Liver (tissue), 9 donors: ENCODE results near the gene DAAM1. TPM values are rescaled to one million over a fixed set of nuclear protein-coding genes. Genes with fewer than 3 reads are reported as not detected.

Source experiments
- DNase-seq: peaks from one replicate; pipeline ENCODE4 v3.0.0-alpha.2; 2017; ENCODE audit warnings: low spot score
- H3K27ac ChIP-seq, 2 donors: one replicate each; pipeline ENCODE4 v1.7.0; 2013; ENCODE audit warnings: inconsistent platforms in 2 of 2, low read length in 2 of 2, control low read depth in 1 of 2, low read depth in 1 of 2, mild to moderate bottlenecking in 1 of 2
- H3K27me3 ChIP-seq, 4 donors: one replicate each; pipeline versions ENCODE4 v1.6.1 to v1.7.0; 2013; ENCODE audit warnings: low read length in 3 of 4, inconsistent platforms in 1 of 4, mild to moderate bottlenecking in 1 of 4, moderate library complexity in 1 of 4; ENCODE audit not compliant: control insufficient read depth in 4 of 4, insufficient read depth in 4 of 4
- H3K36me3 ChIP-seq, 4 donors: one replicate each; pipeline versions ENCODE4 v1.6.1 to v1.7.0; 2013; ENCODE audit warnings: low read length in 3 of 4, mild to moderate bottlenecking in 3 of 4, low read depth in 1 of 4, moderate library complexity in 1 of 4; ENCODE audit not compliant: control insufficient read depth in 4 of 4, insufficient read depth in 3 of 4
- H3K4me1 ChIP-seq, 4 donors: one replicate each; pipeline versions ENCODE4 v1.6.1 to v1.7.0; 2013; ENCODE audit warnings: low read length in 3 of 4, mild to moderate bottlenecking in 3 of 4, moderate library complexity in 1 of 4; ENCODE audit not compliant: control insufficient read depth in 4 of 4, insufficient read depth in 4 of 4
- H3K4me3 ChIP-seq, 3 donors: one replicate each; pipeline versions ENCODE4 v1.6.1 to v1.7.0; 2013; ENCODE audit warnings: low read length in 3 of 3, control low read depth in 1 of 3, low read depth in 1 of 3, mild to moderate bottlenecking in 1 of 3
- H3K9ac ChIP-seq, 2 donors: one replicate each; pipeline ENCODE4 v1.7.0; 2013; ENCODE audit warnings: low read length in 2 of 2, mild to moderate bottlenecking in 2 of 2, moderate library complexity in 2 of 2, control low read depth in 1 of 2, low read depth in 1 of 2
- H3K9me3 ChIP-seq, 4 donors: one replicate each; pipeline versions ENCODE4 v1.6.1 to v1.7.0; 2013; ENCODE audit warnings: low read length in 3 of 4; ENCODE audit not compliant: control insufficient read depth in 4 of 4
- ATF3 ChIP-seq: IDR thresholded peaks from 2 replicates; pipeline ENCODE4 v1.6.1; 2016; ENCODE audit warnings: antibody characterized with exemption
- CTCF ChIP-seq: fragments of 150-350 bp; IDR thresholded peaks from 2 replicates; pipeline ENCODE4 v1.5.1; 2017; ENCODE audit warnings: improper control_type of control experiment, low read depth, low read length; ENCODE audit not compliant: missing input control
- EGR1 ChIP-seq, 2 donors: IDR thresholded peaks; 2 replicates each; pipeline ENCODE4 v1.6.1; 2016 to 2018; ENCODE audit warnings: antibody characterized with exemption in 2 of 2, low read depth in 2 of 2
- FOXA1 ChIP-seq: IDR thresholded peaks from 2 replicates; pipeline ENCODE4 v1.6.1; 2016; ENCODE audit warnings: antibody characterized with exemption
- FOXA2 ChIP-seq: IDR thresholded peaks from 2 replicates; pipeline ENCODE4 v1.6.1; 2016; ENCODE audit warnings: antibody characterized with exemption
- GABPA ChIP-seq, 2 donors: IDR thresholded peaks in 1 of 2; conservative IDR thresholded peaks in 1 of 2; 2 replicates each; pipeline ENCODE4 v1.6.1; 2016; ENCODE audit warnings: antibody characterized with exemption in 2 of 2, mild to moderate bottlenecking in 1 of 2, moderate library complexity in 1 of 2
- HNF4A ChIP-seq, 2 donors: conservative IDR thresholded peaks; 2 replicates each; pipeline ENCODE4 v1.6.1; 2016; ENCODE audit warnings: antibody characterized with exemption in 2 of 2, mild to moderate bottlenecking in 2 of 2
- JUND ChIP-seq, 2 donors: IDR thresholded peaks; 2 replicates each; pipeline ENCODE4 v1.6.1; 2016; ENCODE audit warnings: antibody characterized with exemption in 2 of 2
- NR2F2 ChIP-seq: IDR thresholded peaks from 2 replicates; pipeline ENCODE4 v1.6.1; 2016; ENCODE audit warnings: antibody characterized with exemption
- REST ChIP-seq: IDR thresholded peaks from 2 replicates; pipeline ENCODE4 v1.6.1; 2016; ENCODE audit warnings: antibody characterized with exemption, mild to moderate bottlenecking
- RXRA ChIP-seq, 2 donors: IDR thresholded peaks; 2 replicates each; pipeline ENCODE4 v1.6.1; 2017 to 2018; ENCODE audit warnings: antibody characterized with exemption in 2 of 2, mild to moderate bottlenecking in 1 of 2
- SP1 ChIP-seq: IDR thresholded peaks from 2 replicates; pipeline ENCODE4 v1.6.1; 2018; ENCODE audit warnings: antibody characterized with exemption, mild to moderate bottlenecking
- TAF1 ChIP-seq: conservative IDR thresholded peaks from 2 replicates; pipeline ENCODE4 v1.6.1; 2016; ENCODE audit warnings: antibody characterized with exemption, mild to moderate bottlenecking
- YY1 ChIP-seq: IDR thresholded peaks from 2 replicates; pipeline ENCODE4 v1.6.1; 2016; ENCODE audit warnings: antibody characterized with exemption, mild to moderate bottlenecking
- ZBTB33 ChIP-seq: IDR thresholded peaks from 2 replicates; pipeline ENCODE4 v1.6.1; 2016; ENCODE audit warnings: antibody characterized with exemption
- WGBS: extraction: QIAGEN DNeasy Blood & Tissue Kit; methylation state at CpG from one replicate; pipeline ENCODE4 v1.1.7; 2013; 5-methylcytosine and 5-hydroxymethylcytosine counted together
- polyA plus RNA-seq, 2 donors: library from polyadenylated mRNA; stranded (reverse) in 1 of 2; unstranded in 1 of 2; fragments of 200-250 nt in 1 of 2; fragments of >200 nt in 1 of 2; fragmentation: Nextera tagmentation in 1 of 2; extraction: Ambion mirVana in 1 of 2; gene quantifications; one replicate each; pipeline versions ENCODE4 v1.2.1 to v1.2.3, GENCODE V29; 2013 to 2015
- total RNA-seq, 2 donors: library from RNA; depleted of rRNA; stranded (reverse); fragments of >200 nt; gene quantifications; one replicate each; pipeline ENCODE4 v1.2.3, GENCODE V29; 2014
- donor health status: healthy.
- donor health status: healthy.
- donor health status: healthy.
- donor health status: healthy.
- donor health status: healthy.

The DAAM1 gene
- total and polyA plus RNA-seq, 4 donors, result 9.5 to 28.4 (median 18.5) TPM

- DNase-seq, result no peak
- no peak overlapping the region for H3K27ac ChIP-seq
- peaks cover 0 to 8% (median 1%) of the 10 kb centered on the region in 4 donors for H3K4me1 ChIP-seq
- TF ChIP-seq YY1 (no peak), FOXA1 (no peak), RXRA (IDR thresholded peaks at IDR 0.05) (no peak), SP1 (no peak), REST (no peak), FOXA2 (no peak), TAF1 (no peak), ATF3 (no peak)
- H3K9ac ChIP-seq, result no peak overlapping the region
- WGBS, result 93% methylated on average over 6 of the region's 6 CpGs
- no peaks in the 10 kb centered on the region for H3K27me3 ChIP-seq
- no peaks in the 10 kb centered on the region for H3K9me3 ChIP-seq
- H3K36me3 ChIP-seq, result no peaks in the 10 kb centered on the region
- H3K4me3 ChIP-seq, result no peak overlapping the region
Observed at GRCh38 chr14:59208224-59208814, 19.9 kb downstream of the DAAM1 start.

- DNase-seq, result no peak
- Histone ChIP-seq H3K27ac (no peak overlapping the region), H3K4me3 (no peak overlapping the region), H3K27me3 (no peaks in the 10 kb centered on the region), H3K4me1 (peaks cover 2 to 14% (median 5%) of the 10 kb centered on the region in 4 donors), H3K9me3 (no peaks in the 10 kb centered on the region), H3K36me3 (no peaks in the 10 kb centered on the region), H3K9ac (no peak overlapping the region)
- 100% methylated on average over 1 of the region's 1 CpG for WGBS
- no peak for TF ChIP-seq JUND (IDR thresholded peaks at IDR 0.05)
- no peak for TF ChIP-seq NR2F2
- no peak for TF ChIP-seq CTCF
- TF ChIP-seq GABPA (IDR thresholded peaks at IDR 0.05 in 1 of 2, conservative IDR thresholded peaks at IDR 0.05 in 1 of 2), result no peak
- no peak for TF ChIP-seq EGR1 (IDR thresholded peaks at IDR 0.05; ENCODE audit: low read depth in 2 of 2)
- TF ChIP-seq REST, result no peak
- TF ChIP-seq ZBTB33, result no peak
- TF ChIP-seq FOXA1, result no peak
- TF ChIP-seq RXRA (IDR thresholded peaks at IDR 0.05), result no peak
- no peak for TF ChIP-seq HNF4A (conservative IDR thresholded peaks at IDR 0.05)
Observed at GRCh38 chr14:59208954-59209353, 20.5 kb downstream of the DAAM1 start.
